DMS53 (cell line): ENCODE results near the gene KLHL10.

Source experiments
- DNase-seq: peaks from one replicate; lab custom pipeline; 2025; lab: John Stamatoyannopoulos, UW

KLHL10 gene

GRCh38 chr17:41895617-41896016, 58.0 kb downstream of the KLHL10 start:
- DNase-seq = no peak

- DNase-seq = no peak
Measured at GRCh38 chr17:41896726-41897125, 59.1 kb downstream of the KLHL10 start.
